Mucosa of descending colon (tissue), 3 donors: ENCODE data around the gene BCL10. TPM values are rescaled to one million over a fixed set of nuclear protein-coding genes. Genes with fewer than 3 reads are reported as not detected.
A peak's percentile ranks its signal among the peaks of the same experiment; 100 is the strongest.

ENCODE experiments used
- ATAC-seq: fragments of 200-7000 bp; cut with Tn5 transposase; one replicate; pipeline ENCODE4 v1.9.1; 2020; ENCODE audit warnings: mild to moderate bottlenecking, moderate library complexity
- DNase-seq, 3 donors: peaks; one replicate each; pipeline ENCODE4 v3.0.0-alpha.2; 2020
- H3K36me3 ChIP-seq: fragments of 200-600 bp; one replicate; pipeline ENCODE4 v1.8.0; 2021; ENCODE audit warnings: low read depth, mild to moderate bottlenecking
- H3K4me1 ChIP-seq: fragments of 200-600 bp; one replicate; pipeline ENCODE4 v1.8.0; 2021; ENCODE audit warnings: low read depth, mild to moderate bottlenecking
- H3K4me3 ChIP-seq: fragments of 200-600 bp; one replicate; pipeline ENCODE4 v1.8.0; 2021; ENCODE audit warnings: mild to moderate bottlenecking
- H3K9me3 ChIP-seq: fragments of 200-600 bp; one replicate; pipeline ENCODE4 v1.8.0; 2021; ENCODE audit warnings: mild to moderate bottlenecking
- CTCF ChIP-seq: fragments of 200-600 bp; IDR thresholded peaks from one replicate; pipeline ENCODE4 v1.8.0; 2022; ENCODE audit warnings: antibody characterized with exemption, mild to moderate bottlenecking
- intact Hi-C, 2 donors: fragments of 100-400 bp; cut with DNase I in 1 of 2; cut with micrococcal nuclease in 1 of 2; formaldehyde crosslinking; loops; one replicate each; pipeline versions ENCODE4 v1.11.0 to v1.11.1; 2022; cut with DNase I, micrococcal nuclease
- total RNA-seq, 3 donors: library from RNA; stranded (reverse); fragmentation: NEBNext Ultra II Directional in 2 of 3; extraction: Animal tissue kit (Norgen Biotek cat#: 25700) in 2 of 3; gene quantifications; one replicate each; pipeline versions ENCODE4 v1.2.1 to v1.2.4, GENCODE V29; 2021 to 2023
- donor health status: DM: no; HTN: no; CAD: no; lungs with moderate emphysema.
- donor health status: DM: no; HTN: no; CAD: no.
- donor health status: DM: no; HTN: yes; CAD: no.

BCL10 gene
- total RNA-seq, 3 donors from 2014 or later: 63.5 to 128 (median 121) TPM

- Histone ChIP-seq H3K36me3 (no peaks in the 10 kb centered on the region), H3K4me3 (no peak overlapping the region), H3K4me1 (peaks cover 30% of the 10 kb centered on the region), H3K9me3 (no peaks in the 10 kb centered on the region)
- ATAC-seq (no peak), DNase-seq (no peak)
- TF ChIP-seq CTCF: no peak
- intact Hi-C loops: no loop called here
These were observed 6.0 kb upstream of the BCL10 start for GRCh38 chr1:85282424-85282823.

GRCh38 chr1:85280636-85281035 is 4.2 kb upstream of the BCL10 start:
- DNase-seq (no peak), ATAC-seq (no peak)
- TF ChIP-seq CTCF: no peak
- Histone ChIP-seq H3K4me1 (peaks cover 30% of the 10 kb centered on the region), H3K4me3 (no peak overlapping the region), H3K9me3 (no peaks in the 10 kb centered on the region), H3K36me3 (no peaks in the 10 kb centered on the region)
- intact Hi-C loops: no loop called here

GRCh38 chr1:85279458-85280080 is 3.1 kb upstream of the BCL10 start:
- intact Hi-C loops: no loop called here
- Histone ChIP-seq H3K36me3 (no peaks in the 10 kb centered on the region), H3K4me3 (no peak overlapping the region), H3K9me3 (no peaks in the 10 kb centered on the region), H3K4me1 (peaks cover 38% of the 10 kb centered on the region)
- no peak for TF ChIP-seq CTCF
- DNase-seq (peak in 2 of 3 donors; percentile 39 to 54), ATAC-seq (no peak)

GRCh38 chr1:85278853-85279314 is 2.5 kb upstream of the BCL10 start:
- Histone ChIP-seq H3K9me3 (no peaks in the 10 kb centered on the region), H3K36me3 (no peaks in the 10 kb centered on the region), H3K4me3 (no peak overlapping the region), H3K4me1 (peaks cover 43% of the 10 kb centered on the region)
- no peak for TF ChIP-seq CTCF
- ATAC-seq: peak; percentile 51
- DNase-seq: peak in 1 of 3 donors; percentile 82
- intact Hi-C loops: no loop called here

- TF ChIP-seq CTCF: no peak
- Histone ChIP-seq H3K4me3 (no peak overlapping the region), H3K9me3 (no peaks in the 10 kb centered on the region), H3K36me3 (no peaks in the 10 kb centered on the region), H3K4me1 (peaks cover 48% of the 10 kb centered on the region)
- ATAC-seq: no peak
- intact Hi-C loops: no loop called here
- DNase-seq: no peak
These were observed 1.4 kb upstream of the BCL10 start for GRCh38 chr1:85277802-85278201.
